T-cell (primary cell): ENCODE data around the gene TCF12. TPM values are rescaled to one million over a fixed set of nuclear protein-coding genes. Genes with fewer than 3 reads are reported as not detected.

ENCODE experiments used
- ATAC-seq, 4 experiments: fragments of 200-7000 bp in 3 of 4; fragments of 150-1000 bp in 1 of 4; cut with Tn5 transposase; replicated peaks in 1 of 4; 1 replicate in 3 of 4; 2 replicates in 1 of 4; pipeline ENCODE4 v1.10.0; 2021; ENCODE audit warnings: moderate library complexity in 3 of 4, mild to moderate bottlenecking in 2 of 4, moderate number of reproducible peaks in 1 of 4
- CTCF ChIA-PET, 2 donors: fragments of 300-600 bp; sonication (Branson Sonifier 250); formaldehyde crosslinking; loops; one replicate each; lab custom pipeline; 2022; ENCODE audit warnings: antibody characterized with exemption in 2 of 2; lab: Charles Lee
- POLR2A ChIA-PET, 2 donors: fragments of 300-600 bp; sonication (Branson Sonifier 250); formaldehyde crosslinking; loops; one replicate each; lab custom pipeline; 2022; ENCODE audit warnings: antibody characterized with exemption in 2 of 2; lab: Charles Lee
- DNase-seq, 35 experiments: peaks; one replicate each; pipeline versions ENCODE4 v3.0.0 to v3.0.0-alpha.2; 2013 to 2023
- H3K27ac ChIP-seq: one replicate; pipeline ENCODE4 v1.5.1; 2013; ENCODE audit warnings: low read length
- H3K27me3 ChIP-seq, 2 experiments: replicated peaks in 1 of 2; 1 replicate in 1 of 2; 2 replicates in 1 of 2; pipeline versions ENCODE4 v1.6.1 to v1.7.0; 2013; ENCODE audit warnings: low read length in 1 of 2, mixed read lengths in 1 of 2; ENCODE audit not compliant: control insufficient read depth in 2 of 2, insufficient read depth in 2 of 2; ENCODE audit errors: extremely low read depth in 1 of 2
- H3K36me3 ChIP-seq, 2 donors: 1 replicate in 1 of 2; 2 replicates in 1 of 2; pipeline versions ENCODE4 v1.6.1 to v1.7.0; 2013; ENCODE audit warnings: low read length in 1 of 2; ENCODE audit not compliant: control insufficient read depth in 2 of 2, insufficient read depth in 1 of 2; ENCODE audit errors: extremely low read depth in 1 of 2
- H3K4me1 ChIP-seq, 2 experiments: 1 replicate in 1 of 2; 2 replicates in 1 of 2; pipeline versions ENCODE4 v1.6.1 to v1.7.0; 2013; ENCODE audit warnings: low read length in 2 of 2, mixed read lengths in 1 of 2; ENCODE audit not compliant: insufficient read depth in 2 of 2, control insufficient read depth in 1 of 2; ENCODE audit errors: extremely low read depth in 1 of 2
- H3K4me3 ChIP-seq, 2 donors: 1 replicate in 1 of 2; 2 replicates in 1 of 2; pipeline versions ENCODE4 v1.5.1 to v1.7.0; 2013; ENCODE audit warnings: mild to moderate bottlenecking in 2 of 2, low read length in 1 of 2, moderate library complexity in 1 of 2; ENCODE audit not compliant: control insufficient read depth in 1 of 2; ENCODE audit errors: extremely low read depth in 1 of 2
- H3K9me3 ChIP-seq: 2 replicates; pipeline ENCODE4 v1.7.0; 2013
- H3K27ac Mint-ChIP-seq, 2 donors: one replicate each; pipeline ENCODE4 v1.8.0; 2020 to 2021; ENCODE audit warnings: mild to moderate bottlenecking in 2 of 2, mixed read lengths in 2 of 2
- H3K27me3 Mint-ChIP-seq, 2 donors: one replicate each; pipeline ENCODE4 v1.8.0; 2021 to 2022; ENCODE audit warnings: mixed read lengths in 2 of 2
- H3K36me3 Mint-ChIP-seq: one replicate; pipeline ENCODE4 v1.8.0; 2021; ENCODE audit warnings: mixed read lengths
- H3K4me1 Mint-ChIP-seq, 3 donors: one replicate each; pipeline ENCODE4 v1.8.0; 2020 to 2022; ENCODE audit warnings: mixed read lengths in 3 of 3, mild to moderate bottlenecking in 1 of 3
- H3K4me3 Mint-ChIP-seq, 3 donors: one replicate each; pipeline ENCODE4 v1.8.0; 2020 to 2022; ENCODE audit warnings: mild to moderate bottlenecking in 3 of 3, mixed read lengths in 3 of 3, moderate library complexity in 3 of 3
- H3K9me3 Mint-ChIP-seq, 3 donors: one replicate each; pipeline ENCODE4 v1.8.0; 2020 to 2022; ENCODE audit warnings: mixed read lengths in 3 of 3
- WGBS: methylation state at CpG from one replicate; pipeline ENCODE4 v1.1.5; 2013; ENCODE audit warnings: missing lambda C conversion rate; ENCODE audit not compliant: insufficient coverage; 5-methylcytosine and 5-hydroxymethylcytosine counted together
- total RNA-seq, 35 experiments: library from RNA in 6 of 35; stranded (reverse) in 6 of 35; fragments of 120-200 nt in 1 of 35; gene quantifications; one replicate each; pipeline versions ENCODE4 v1.2.1 to v1.2.4 and lab custom pipeline; 2013 to 2026

TCF12 gene
- total RNA-seq, 5 donors from 2014 or later (not counting 1 experiment from before 2014, with no cell fraction given), result 68.0 to 94.3 (median 83.0) TPM

DNA sequence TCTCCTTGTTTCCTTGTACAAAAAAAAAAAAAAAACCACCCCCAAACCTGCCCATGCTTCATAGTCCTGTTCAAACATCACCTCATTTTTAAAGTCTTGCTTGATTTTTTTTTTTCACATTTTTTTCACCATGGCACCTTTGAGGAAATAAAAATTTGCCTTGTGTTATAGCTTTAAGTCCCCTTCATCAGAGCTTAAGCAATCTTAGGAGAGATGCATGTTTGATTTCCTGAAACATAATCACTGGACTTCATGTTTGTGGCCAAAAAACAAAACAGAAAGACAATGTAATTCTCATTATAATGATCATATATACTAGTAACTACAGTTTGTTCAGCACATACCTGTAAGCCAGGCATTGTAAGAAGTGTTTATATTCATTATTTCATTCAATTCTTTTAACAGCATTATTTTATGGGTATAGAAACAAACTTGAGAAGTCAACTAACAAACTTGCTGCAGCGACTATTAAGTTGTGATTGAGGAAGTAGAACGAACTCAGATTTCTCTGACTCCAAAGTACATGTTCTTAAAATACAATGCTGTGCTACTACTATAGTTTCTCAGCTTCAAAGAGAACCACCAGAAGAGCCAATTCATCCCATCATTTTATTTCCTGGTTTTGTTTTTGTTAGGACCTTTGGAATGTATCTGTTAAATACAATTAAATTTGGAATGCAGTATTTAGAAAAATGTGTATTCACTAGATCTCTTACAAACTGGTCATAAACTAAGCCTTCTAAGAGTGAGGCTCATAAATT lies 203.8 kb downstream of the TCF12 start:
- H3K27ac Mint-ChIP-seq, result no peak overlapping the region
- no peaks in the 10 kb centered on the region for H3K4me1 ChIP-seq
- H3K27me3 Mint-ChIP-seq, result no peaks in the 10 kb centered on the region
- H3K9me3 ChIP-seq, result no peaks in the 10 kb centered on the region
- no peak overlapping the region for H3K27ac ChIP-seq
- ATAC-seq (no peak), DNase-seq (no peak)
- no peaks in the 10 kb centered on the region for H3K36me3 ChIP-seq
- H3K36me3 Mint-ChIP-seq, result peaks cover 32% of the 10 kb centered on the region
- no peaks in the 10 kb centered on the region for H3K9me3 Mint-ChIP-seq
- POLR2A ChIA-PET, result no interaction called here
- H3K27me3 ChIP-seq, result no peaks in the 10 kb centered on the region
- H3K4me3 Mint-ChIP-seq, result no peak overlapping the region
- WGBS, result no CpG with 5 or more reads among the region's 2 CpGs
- H3K4me3 ChIP-seq, result no peak overlapping the region
- CTCF ChIA-PET, result interaction anchor here in 1 of 2 donors (1.0 kb wide), 1 partner anchor 24 kb away, joined by 3 read pairs; no protein-coding TSS in a partner anchor
- H3K4me1 Mint-ChIP-seq, result peaks cover 22 to 23% (median 22%) of the 10 kb centered on the region in 3 donors

DNA sequence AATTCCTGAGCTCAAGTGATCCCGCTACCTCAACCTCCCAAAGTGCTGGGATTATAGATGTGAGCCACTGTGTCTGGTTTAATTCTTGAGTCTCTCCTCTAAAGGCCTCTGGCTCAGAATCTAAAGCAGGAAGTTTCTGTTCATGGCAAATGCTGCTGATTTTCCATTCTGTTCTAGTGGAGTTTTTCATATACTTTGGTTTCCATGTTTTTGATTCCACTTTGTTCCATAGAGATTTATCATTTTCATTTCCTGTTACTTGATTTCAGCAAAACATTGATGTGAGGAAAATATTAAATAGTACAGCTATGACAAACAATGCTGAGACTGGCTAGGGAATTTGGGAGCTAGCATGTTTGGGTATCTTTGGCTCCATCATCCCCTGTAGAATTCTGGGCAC lies 205.6 kb downstream of the TCF12 start:
- Mint-ChIP-seq H3K4me1 (peaks cover 12 to 27% (median 18%) of the 10 kb centered on the region in 3 donors), H3K36me3 (peaks cover 46% of the 10 kb centered on the region), H3K9me3 (no peaks in the 10 kb centered on the region), H3K4me3 (no peak overlapping the region), H3K27ac (no peak overlapping the region), H3K27me3 (no peaks in the 10 kb centered on the region)
- Histone ChIP-seq H3K4me3 (no peak overlapping the region), H3K4me1 (no peaks in the 10 kb centered on the region), H3K36me3 (no peaks in the 10 kb centered on the region), H3K27ac (no peak overlapping the region), H3K9me3 (no peaks in the 10 kb centered on the region), H3K27me3 (no peaks in the 10 kb centered on the region)
- ChIA-PET POLR2A (interaction anchor here in 1 of 2 donors (0.6 kb wide), 1 partner anchor 63 kb away, joined by 5 read pairs; no protein-coding TSS in a partner anchor), CTCF (no interaction called here)
- no peak for ATAC-seq
- DNase-seq, result no peak
- no CpG with 5 or more reads among the region's 1 CpG for WGBS

DNA sequence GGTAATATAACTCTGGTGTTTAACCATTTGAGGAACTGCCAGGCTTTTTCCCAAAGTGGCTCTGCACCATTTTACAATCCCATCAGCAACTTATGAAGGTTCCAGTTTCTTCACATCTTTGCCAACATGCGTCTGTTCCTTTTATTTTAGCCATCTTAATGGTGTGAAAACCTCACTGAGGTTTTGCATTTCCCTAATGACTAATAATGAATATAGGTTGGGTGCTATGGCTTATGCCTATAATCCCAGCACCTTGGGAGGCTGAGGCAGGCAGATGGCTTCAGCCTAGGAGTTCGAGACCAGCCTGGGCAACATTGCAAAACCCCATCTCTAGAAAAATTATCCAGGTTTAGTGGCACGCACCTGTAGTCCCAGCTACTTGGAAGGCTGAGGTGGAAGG lies 210.6 kb downstream of the TCF12 start:
- H3K4me1 Mint-ChIP-seq, result peaks cover 37 to 43% (median 39%) of the 10 kb centered on the region in 3 donors
- ChIA-PET CTCF (no interaction called here), POLR2A (no interaction called here)
- H3K36me3 Mint-ChIP-seq, result peaks cover 51% of the 10 kb centered on the region
- H3K27me3 ChIP-seq, result no peaks in the 10 kb centered on the region
- H3K9me3 Mint-ChIP-seq, result no peaks in the 10 kb centered on the region
- WGBS, result 86% methylated on average over 1 of the region's 3 CpGs
- peaks cover 0 to 4% of the 10 kb centered on the region in 2 donors for H3K36me3 ChIP-seq
- H3K9me3 ChIP-seq, result no peaks in the 10 kb centered on the region
- DNase-seq (no peak), ATAC-seq (no peak)
- no peaks in the 10 kb centered on the region for H3K27me3 Mint-ChIP-seq
- no peak overlapping the region for H3K4me3 ChIP-seq
- no peak overlapping the region for H3K27ac Mint-ChIP-seq
- no peak overlapping the region for H3K4me3 Mint-ChIP-seq
- no peak overlapping the region for H3K27ac ChIP-seq
- peaks cover 3 to 14% of the 10 kb centered on the region in 2 experiments for H3K4me1 ChIP-seq

DNA sequence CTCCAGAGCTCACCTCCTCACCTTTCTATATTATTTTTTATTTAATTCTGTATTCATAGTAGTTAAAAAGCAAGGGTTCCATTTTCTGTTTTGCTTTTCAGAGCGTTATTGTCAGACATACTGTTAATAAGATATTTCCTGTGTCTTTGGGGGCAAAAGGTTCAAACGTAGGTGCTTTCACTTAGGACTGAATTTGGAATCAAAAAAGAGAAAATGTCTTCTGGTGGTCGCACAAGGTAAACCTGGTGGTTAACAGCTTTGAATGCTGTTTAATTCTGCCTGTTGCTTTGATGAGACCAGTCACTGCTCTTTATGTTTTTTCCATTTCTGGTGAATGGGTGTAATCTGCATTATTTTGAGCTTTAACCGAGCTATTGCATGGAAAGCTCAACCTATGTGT lies 212.5 kb downstream of the TCF12 start:
- Mint-ChIP-seq H3K27me3 (no peaks in the 10 kb centered on the region), H3K9me3 (no peaks in the 10 kb centered on the region), H3K4me1 (peaks cover 55 to 62% (median 55%) of the 10 kb centered on the region in 3 donors), H3K4me3 (peak overlapping the region in 1 of 3 donors; percentile 18), H3K36me3 (peaks cover 47% of the 10 kb centered on the region), H3K27ac (no peak overlapping the region)
- H3K27me3 ChIP-seq, result no peaks in the 10 kb centered on the region
- ChIA-PET POLR2A (no interaction called here), CTCF (no interaction called here)
- no peak overlapping the region for H3K4me3 ChIP-seq
- peaks cover 0 to 4% of the 10 kb centered on the region in 2 donors for H3K36me3 ChIP-seq
- no peak overlapping the region for H3K27ac ChIP-seq
- ATAC-seq (no peak), DNase-seq (peak in 1 of 35 experiments; percentile 2)
- H3K4me1 ChIP-seq, result peaks cover 3 to 27% of the 10 kb centered on the region in 2 experiments
- H3K9me3 ChIP-seq, result no peaks in the 10 kb centered on the region
- 28% methylated on average over 3 of the region's 4 CpGs for WGBS

DNA sequence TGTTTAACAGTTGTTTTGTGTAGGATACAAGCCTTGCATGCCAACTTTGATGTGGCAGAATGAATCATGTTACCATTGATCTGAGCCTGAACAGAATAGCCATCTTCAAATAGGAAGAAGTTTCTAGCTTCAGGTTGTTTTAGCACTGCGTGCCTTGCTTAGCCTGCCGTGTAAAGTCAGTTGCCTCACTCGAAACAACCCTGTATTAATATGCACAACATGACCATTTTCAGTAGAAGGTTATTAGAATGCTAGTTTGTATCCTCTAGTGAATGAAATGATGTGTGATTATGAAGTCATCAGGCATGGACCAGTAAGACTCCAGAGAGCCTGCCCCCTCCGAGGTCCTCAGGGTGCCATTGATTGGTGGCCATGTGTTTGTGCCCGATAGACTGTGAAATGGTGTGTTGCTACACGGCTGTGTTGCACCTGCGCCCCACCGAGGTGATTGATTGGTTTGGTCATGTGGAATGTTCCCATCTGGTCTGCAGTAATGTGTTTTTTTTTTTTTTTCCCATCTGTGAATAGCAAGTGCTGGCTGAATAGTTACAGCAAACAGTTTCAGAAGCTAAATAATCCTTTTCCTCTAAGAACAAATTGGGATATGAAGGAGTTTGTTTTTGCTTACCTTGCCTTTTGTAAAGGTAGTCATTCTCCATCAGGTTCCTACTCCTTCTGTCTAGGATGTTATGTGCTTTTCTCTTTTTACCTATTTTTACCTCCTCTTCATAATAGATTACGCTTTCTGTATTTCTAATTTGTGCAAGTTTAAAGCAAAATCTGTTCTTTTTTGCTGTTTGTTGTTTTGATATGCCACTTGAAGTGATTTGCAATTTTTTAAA lies 214.9 kb downstream of the TCF12 start:
- POLR2A ChIA-PET, result interaction anchor here in 1 of 2 donors (0.6 to 0.9 kb wide), 2 partner anchors 88 to 1370 kb away, joined by 3 read pairs; no protein-coding TSS in a partner anchor
- H3K9me3 ChIP-seq, result no peaks in the 10 kb centered on the region
- CTCF ChIA-PET, result interaction anchor here in 1 of 2 donors (0.6 to 0.7 kb wide), 2 partner anchors 95 to 115 kb away, joined by 3 read pairs; no protein-coding TSS in a partner anchor
- 78% methylated on average over 2 of the region's 9 CpGs for WGBS
- H3K4me3 ChIP-seq, result no peak overlapping the region
- peak; percentile 60 to 83 (median 74) for ATAC-seq
- peaks cover 0 to 4% of the 10 kb centered on the region in 2 donors for H3K36me3 ChIP-seq
- Mint-ChIP-seq H3K27me3 (no peaks in the 10 kb centered on the region), H3K9me3 (no peaks in the 10 kb centered on the region), H3K36me3 (peaks cover 33% of the 10 kb centered on the region), H3K4me3 (no peak overlapping the region), H3K4me1 (peaks cover 56 to 62% (median 60%) of the 10 kb centered on the region in 3 donors), H3K27ac (peak overlapping the region in 1 of 2 donors; percentile 67)
- no peak overlapping the region for H3K27ac ChIP-seq
- DNase-seq, result peak in 1 of 35 experiments; percentile 22
- no peaks in the 10 kb centered on the region for H3K27me3 ChIP-seq
- peaks cover 3 to 28% of the 10 kb centered on the region in 2 experiments for H3K4me1 ChIP-seq

DNA sequence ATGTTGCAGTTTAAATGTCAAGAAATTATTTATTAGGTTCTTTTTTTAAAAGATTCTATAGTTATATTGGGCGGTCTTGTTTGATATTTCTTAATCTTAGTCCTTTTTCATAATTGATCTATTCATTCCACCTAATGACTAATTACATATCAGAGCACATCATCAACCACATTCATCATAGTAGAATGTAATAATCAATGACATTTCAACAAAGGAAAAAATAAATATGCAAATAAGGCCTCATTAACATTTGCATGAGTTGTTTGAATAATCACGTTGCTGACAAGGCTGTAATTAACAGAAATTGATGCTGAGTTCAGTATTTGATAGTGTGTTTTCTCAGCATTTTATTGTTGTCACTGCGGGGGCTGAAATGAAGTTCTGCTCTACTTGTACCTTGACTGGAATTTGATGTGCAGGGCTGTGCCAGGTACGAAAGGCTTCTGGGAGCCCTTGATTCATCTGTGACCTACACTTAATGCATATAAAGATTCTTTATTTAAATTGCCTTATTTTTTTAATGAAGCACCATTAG lies 215.7 kb downstream of the TCF12 start:
- ChIA-PET POLR2A (interaction anchor here in 1 of 2 donors (0.6 to 0.9 kb wide), 2 partner anchors 87 to 1371 kb away, joined by 3 read pairs; no protein-coding TSS in a partner anchor), CTCF (interaction anchor here in 1 of 2 donors (0.6 to 3.0 kb wide), 3 partner anchors 12 to 116 kb away, joined by 3 to 10 read pairs (median 3); no protein-coding TSS in a partner anchor)
- Histone ChIP-seq H3K9me3 (no peaks in the 10 kb centered on the region), H3K4me1 (peaks cover 3 to 28% of the 10 kb centered on the region in 2 experiments), H3K36me3 (peaks cover 0 to 4% of the 10 kb centered on the region in 2 donors), H3K27ac (no peak overlapping the region), H3K27me3 (no peaks in the 10 kb centered on the region), H3K4me3 (no peak overlapping the region)
- ATAC-seq (no peak), DNase-seq (no peak)
- H3K4me1 Mint-ChIP-seq, result peaks cover 55 to 60% (median 59%) of the 10 kb centered on the region in 3 donors
- no peak overlapping the region for H3K27ac Mint-ChIP-seq
- H3K27me3 Mint-ChIP-seq, result no peaks in the 10 kb centered on the region
- H3K36me3 Mint-ChIP-seq, result peaks cover 26% of the 10 kb centered on the region
- no peak overlapping the region for H3K4me3 Mint-ChIP-seq
- no CpG with 5 or more reads among the region's 4 CpGs for WGBS
- H3K9me3 Mint-ChIP-seq, result no peaks in the 10 kb centered on the region
